DMS153 treated with DMSO at 0.1 percent for 48 hours (cell line): Measurements from ENCODE around the gene PLXNA4.

ENCODE experiments used
- DNase-seq: peaks from one replicate; lab custom pipeline; 2025; ENCODE audit not compliant: unreplicated experiment; lab: John Stamatoyannopoulos, UW

The PLXNA4 gene

DNA sequence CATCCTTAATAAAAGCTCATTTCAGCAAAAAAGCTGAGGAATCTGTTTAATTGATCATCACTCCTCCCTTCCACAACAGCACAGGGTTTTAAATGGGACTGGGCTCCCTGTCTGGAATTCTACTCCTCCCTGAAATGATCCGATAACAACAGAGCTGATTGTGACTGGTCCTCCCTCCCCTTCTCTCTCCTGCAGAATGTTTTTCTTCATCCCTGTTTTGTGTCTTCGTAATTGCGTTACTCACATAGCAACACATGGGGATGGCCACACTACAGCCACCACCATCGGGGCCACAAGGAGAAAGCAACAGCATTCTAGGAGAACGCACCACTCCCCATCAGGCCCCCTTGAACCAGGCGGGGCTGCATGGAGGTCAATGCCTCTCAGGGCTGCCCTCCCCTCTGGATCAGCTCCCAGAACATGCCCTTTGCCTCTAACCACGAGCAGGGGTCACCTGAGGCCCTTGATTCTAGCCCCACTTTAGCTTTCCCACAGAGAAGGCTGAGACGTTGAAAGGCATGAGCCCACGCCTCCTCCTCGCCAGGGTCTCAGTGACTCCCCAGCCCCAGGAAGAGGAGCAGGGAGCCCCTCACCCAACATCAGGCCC is 152.6 kb downstream of the PLXNA4 start:
- no peak for DNase-seq

DNA sequence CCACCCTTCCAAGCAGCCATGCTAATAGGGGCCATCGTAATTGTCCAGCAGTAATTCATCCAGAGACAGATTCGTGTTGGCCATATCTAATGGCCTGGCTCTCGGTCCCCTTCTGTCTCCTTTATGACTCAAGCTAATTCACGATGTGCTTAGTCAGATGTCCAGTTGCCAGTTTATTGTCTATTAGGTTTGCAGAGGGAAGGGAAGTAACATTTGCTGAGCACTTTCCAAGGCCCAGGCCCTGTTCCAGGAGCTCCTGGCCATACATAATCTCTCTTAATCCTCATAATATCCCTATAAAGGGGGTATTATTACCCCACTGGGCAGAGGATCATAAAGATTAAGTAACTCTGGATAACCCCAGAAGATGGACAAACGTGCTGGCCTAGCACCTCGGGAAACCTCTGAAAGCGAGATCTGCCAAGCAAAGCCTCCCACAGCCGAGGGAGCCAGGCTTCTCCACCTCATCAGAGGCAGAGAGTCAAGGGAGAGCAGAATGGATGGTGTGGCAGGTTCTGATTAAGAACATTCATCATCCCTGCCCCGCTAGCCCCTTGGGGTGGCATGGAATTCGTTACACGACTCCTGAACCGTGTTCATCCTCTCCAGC is 153.7 kb downstream of the PLXNA4 start:
- no peak for DNase-seq

DNA sequence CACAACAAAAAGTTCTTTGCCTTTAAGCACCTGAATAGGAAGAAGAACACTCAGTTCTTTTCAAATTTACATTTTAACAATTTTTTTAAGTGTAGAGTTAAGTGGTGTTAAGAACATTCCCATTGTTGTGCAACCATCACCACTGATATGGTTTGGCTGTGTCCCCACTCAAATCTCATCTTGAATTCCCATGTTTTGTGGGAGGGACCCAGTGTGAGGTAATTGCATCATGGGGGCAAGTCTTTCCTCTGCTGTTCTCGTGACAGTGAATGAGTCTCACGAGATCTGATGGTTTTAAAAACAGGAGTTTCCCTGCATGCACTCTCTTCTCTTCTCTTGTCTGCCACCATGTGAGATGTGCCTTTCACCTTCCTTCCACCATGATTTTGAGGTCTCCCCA is 155.7 kb downstream of the PLXNA4 start:
- no peak for DNase-seq

DNA sequence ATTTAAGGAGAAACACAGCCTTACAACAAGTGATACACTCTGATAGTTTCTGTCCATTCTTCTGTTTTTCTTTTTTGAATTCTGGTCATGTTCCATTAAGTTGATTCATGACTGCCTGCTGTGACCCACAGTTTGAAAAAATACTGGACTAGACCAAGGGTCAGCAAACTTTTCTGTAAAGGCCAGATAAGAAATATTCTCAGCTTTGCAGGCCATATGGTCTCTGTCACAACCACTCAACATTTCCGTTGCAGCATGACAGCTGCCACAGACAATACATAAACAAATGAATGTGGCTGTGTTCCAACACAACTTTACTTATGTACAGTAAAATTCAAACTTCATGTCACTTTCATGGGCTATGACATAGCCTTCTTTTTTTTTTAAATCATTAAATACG is 156.7 kb downstream of the PLXNA4 start:
- no peak for DNase-seq

DNA sequence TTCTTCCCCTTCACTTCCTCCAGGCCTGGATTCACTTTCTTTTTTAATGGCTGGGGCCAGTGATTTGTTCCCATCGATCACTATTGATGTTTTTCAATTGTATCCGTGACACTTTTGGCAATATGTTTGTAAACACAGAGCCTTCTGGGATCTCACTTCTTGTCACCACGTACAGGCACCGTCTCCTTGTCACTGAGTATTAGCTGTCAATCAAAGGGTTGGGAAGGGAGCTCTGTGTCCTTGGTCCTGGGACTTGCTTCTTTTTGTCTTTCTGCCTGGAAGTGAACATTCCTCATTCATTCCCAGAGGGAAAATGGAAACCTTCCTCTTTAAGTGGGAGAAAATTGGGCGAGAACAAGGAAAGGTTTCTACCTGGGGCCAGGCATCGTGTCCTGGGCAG is 157.4 kb downstream of the PLXNA4 start:
- DNase-seq: no peak

DNA sequence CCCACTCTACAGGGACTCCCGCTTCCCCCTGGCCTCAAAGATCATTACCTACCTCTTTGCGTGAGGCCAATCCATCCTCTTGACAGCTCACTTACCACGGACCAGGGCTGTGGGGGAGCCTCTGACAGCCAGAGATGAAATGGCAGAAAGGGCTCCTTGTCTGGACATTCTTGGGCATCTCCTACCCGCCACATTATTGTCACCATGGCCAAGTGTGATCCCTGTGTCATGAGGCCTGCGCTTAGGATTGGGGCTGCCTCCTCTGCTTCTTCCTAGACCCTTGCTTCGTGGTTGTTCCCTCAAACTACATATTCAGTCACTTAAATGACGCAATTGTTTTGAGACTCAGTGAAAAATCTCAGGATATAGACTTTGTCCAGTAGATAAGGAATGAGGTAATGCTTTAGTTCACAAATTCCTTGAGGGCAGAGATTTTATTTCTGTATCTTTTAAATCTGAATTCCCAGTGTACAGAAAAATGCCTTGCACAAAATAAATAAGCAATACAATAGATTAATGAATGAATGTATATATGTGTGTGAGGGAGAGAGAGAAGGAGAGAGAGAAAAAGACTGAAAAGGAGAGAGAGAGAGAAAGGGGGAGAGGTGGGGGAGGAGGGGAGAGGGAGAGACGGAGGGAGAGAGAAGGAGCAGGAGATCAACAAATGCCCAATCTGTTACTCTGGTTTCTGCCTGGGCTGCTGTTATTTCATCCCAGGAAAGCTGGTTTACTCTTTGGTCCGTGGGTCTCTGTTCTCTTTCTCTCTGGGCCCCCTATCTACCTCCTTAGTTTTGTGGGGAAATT is 159.0 kb downstream of the PLXNA4 start:
- DNase-seq: no peak

DNA sequence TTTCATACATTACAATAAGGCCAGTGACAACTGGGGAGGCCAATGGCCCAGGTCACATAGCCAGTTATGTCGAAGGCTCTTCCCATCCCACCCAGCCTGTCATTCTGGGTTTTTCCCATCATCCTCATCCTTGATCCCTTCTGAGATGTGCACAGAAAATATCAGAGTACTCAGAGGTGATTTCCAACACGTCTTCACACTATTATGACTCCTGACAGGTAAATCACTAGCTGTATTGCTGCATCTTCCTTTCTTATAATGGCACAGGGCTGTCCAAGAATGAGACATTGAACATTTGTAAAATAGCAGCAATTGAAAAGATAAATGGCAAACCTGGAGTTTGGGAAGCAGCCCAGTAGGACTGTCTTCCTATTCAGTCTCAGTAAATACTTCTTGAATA is 159.9 kb downstream of the PLXNA4 start:
- no peak for DNase-seq

DNA sequence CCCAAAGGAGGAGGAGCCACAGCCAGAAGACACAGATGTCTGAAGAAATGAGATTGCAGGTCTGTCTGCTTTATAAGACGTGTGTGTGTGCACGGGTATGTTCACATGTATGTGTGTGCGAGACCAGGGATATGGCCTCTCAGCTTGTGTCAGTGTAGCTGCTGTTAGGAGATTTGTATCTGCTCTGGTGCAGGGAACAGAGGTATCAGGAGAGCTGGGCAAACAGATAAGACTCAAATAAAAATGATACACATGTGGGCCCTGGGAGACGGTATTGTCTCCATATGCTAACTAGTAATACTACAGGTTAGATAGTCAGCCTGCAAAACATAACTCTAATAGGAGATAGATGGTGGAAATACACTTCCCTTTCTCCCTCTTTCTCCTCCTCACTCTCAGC is 161.0 kb downstream of the PLXNA4 start:
- DNase-seq: no peak

DNA sequence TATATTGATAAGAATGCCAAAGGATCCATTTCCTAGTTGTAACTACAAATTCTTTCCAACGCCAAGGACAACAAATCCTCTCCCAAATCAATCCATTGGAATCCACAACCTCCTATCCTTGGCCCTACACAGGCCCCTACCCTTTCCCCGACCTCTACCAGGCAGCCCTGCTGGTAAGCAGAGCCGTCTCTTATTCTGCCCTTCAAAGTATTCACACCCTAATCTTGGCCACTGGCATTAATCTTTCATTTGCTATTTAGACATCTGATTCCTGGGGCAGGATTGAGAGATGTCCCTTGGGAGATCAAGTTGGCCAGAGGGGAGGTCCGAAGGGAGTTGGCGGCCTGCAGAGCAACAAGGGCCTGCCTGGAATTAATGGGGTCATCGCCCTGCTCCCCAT is 161.4 kb downstream of the PLXNA4 start:
- no peak for DNase-seq

DNA sequence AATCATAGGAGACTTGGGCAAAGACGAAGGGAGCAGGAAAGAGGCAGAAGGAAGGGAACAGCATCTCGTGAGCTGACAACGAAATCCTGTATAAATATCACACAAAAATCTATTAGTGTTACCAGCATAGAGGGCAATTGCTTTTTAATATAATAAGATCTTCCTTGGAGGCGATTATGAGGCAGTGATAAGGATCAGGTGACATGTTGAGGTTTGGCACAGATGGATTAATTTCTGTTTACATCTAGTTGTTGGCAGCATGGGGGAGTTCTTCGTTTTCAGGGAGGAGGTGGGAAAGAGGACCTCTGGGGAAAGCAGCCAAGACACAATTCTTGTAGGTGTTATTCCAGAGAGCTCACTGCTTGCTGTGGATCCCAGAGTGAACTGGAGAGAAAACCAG is 163.8 kb downstream of the PLXNA4 start:
- no peak for DNase-seq

DNA sequence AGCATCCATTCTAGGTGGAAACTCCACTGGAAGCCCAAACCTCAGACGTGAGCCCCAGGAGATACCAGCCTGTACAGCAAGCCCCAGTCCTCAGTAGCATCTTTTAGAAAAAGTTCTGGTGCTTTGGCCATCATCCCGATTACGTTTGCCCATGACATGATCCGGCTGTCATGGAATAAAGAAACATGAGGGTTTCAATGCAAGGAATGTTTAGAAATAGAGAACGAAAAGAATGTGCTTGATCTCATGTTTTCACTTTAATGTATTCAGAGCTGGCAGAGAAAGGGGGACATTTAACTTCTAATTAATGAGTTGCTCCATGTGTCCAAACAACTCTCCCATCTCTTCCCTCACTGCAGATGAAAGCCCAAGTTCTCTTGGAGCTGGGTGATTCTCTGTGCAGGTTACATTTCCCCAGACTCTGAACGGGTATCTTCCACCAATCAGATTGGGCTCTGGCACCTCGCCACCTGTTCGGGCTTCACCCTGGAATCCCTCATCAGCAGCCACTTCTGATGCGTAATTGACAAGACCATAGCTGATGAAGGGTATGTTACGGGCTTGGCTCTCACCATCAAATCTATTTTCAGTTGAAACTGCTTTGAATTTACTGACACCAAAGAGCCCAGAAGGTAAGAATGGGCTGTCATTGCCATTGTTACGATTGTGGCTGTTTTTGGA is 165.3 kb downstream of the PLXNA4 start:
- DNase-seq: no peak

DNA sequence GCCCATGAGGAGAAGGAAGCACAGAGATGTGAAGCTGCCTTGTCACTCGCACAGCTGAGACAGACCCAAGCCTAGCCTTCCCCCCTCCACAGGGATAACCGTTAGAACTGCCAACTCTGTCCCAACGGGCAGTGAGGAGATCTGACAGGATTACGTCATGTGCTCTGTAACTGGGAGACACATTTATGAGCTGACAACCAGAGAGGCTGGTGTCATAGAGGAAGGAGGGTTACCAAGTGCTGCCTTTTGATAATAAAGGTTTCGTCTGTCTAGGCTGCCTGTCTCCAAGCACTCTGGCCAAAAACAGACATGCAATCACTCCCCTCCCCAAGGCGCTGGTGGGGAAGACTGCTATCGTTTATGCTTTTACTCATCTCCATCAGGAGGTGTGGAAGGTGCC is 165.9 kb downstream of the PLXNA4 start:
- no peak for DNase-seq

DNA sequence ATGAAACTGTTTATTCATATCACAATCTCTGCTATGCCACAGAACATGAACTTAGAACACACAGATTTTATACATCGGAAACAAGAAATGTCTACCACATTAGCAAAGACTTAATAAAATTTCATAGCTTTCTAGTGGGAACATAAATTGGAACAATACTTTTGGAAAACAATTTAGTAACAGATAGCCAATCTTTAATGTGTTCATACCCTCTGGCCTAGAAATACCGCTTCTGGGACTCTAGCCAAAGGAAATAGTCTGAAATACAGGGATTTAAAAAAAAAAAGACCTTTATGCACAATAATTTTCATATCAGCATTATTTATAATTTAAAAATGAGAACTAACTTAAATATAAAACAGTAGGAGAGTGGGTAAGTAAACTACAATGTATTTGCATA is 168.5 kb downstream of the PLXNA4 start:
- no peak for DNase-seq

DNA sequence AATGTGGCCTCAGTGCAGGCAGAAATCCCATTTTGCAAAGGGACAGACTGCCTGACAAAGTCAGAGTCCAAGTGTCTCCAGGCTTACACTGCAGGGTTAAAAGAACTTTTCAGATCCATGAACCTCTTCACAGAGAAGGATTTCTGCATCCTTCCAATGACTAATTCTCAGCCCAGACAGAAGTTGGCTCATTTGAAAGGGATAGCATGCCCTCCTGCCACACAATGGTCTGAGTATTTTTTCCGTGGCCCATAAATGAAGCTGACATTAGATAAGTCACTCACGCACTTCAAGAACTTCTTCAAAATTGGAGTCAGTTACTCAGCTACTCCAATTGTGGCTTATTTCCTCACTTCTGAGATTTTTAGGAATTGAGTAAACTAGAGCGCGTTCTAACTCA is 170.2 kb downstream of the PLXNA4 start:
- no peak for DNase-seq

DNA sequence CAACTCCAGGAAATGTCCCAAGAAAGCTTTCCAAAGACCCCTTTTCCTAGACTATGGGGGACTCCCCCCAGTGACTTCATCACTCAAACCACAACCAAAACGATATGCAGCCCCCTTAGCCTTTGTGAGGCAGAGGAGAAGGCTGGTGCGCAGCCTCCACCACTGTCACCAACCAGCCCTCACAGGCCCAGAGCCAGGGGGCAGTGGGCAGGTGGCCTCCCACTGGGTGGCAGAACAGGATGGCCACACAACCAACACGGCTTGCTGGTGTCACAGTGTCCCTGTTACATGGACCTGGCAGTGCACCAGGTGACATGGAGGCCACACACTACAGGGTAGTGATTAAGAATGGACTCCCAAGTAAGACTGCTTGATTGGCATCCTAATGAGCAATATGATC is 172.0 kb downstream of the PLXNA4 start:
- no peak for DNase-seq

DNA sequence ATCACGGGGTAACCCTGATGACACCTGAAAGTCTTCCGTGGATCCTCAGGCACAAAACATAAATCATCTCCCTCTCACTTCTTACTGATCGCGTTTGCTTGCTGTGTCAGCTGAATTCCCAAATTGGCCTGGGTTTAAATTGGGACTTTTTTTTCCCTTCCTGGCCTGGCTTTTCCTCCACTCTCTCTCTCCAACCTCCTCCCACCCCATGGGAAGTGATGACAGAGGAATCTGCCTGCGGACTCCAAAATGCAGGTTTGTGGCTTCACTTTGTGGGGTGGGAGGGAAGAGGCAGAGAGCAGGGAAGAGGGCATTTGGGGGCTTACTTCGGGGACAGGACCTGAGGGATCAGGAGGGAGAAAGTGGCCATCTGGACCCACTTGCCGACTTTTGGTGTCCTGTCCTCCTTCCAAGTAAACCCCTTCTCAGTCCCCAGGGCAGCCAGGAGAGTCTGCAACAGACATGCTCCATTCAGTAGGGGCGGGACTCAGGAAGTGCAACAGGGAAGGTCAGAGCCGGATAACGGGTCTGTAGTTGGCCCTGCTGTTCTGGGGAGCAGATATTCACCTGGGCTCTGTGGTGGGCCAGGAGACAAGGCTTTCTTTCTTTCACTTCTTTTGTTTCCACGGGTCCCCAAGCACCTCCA is 172.7 kb downstream of the PLXNA4 start:
- no peak for DNase-seq

DNA sequence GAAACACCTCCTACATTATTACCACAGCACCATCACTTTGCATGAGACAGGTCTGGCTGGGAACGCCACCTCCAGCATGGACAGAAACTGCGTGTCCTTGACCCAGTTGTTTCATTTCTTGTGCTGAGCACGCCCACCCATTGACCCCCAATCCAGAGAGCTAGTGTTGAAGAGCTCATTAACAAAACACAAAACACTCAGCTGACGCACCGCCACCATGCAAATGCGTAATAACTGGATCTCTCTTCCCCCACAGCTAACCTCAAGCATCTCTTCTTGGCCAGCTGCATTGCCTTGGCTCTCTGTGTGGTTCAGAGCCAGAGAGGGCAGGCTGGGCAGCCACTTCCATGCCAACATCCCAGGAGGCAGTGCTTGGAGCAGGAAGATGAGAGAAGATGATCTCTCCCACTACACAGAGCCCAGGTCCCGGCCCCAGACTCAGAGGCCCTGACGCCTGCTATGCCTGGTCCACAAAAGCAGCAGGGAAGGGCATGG is 173.5 kb downstream of the PLXNA4 start:
- no peak for DNase-seq

DNA sequence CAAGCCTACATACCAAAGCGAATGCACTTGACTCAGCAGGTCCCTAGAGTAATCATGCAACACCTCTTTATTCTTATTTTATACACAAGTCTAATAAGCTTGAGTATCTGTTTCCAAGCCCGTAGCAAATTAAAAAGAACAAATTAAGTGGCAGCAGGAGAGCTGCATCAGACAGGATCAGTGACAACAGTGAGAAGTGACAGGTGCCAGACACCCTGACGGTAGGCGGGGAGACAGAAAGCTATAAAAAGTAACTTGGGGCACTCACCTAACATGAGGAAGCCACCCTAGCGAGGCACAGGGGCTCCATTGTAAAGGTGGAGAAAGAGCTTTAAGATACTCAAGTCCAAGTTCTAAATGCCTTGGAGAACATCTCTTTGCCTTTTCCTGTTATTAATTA is 174.2 kb downstream of the PLXNA4 start:
- no peak for DNase-seq

DNA sequence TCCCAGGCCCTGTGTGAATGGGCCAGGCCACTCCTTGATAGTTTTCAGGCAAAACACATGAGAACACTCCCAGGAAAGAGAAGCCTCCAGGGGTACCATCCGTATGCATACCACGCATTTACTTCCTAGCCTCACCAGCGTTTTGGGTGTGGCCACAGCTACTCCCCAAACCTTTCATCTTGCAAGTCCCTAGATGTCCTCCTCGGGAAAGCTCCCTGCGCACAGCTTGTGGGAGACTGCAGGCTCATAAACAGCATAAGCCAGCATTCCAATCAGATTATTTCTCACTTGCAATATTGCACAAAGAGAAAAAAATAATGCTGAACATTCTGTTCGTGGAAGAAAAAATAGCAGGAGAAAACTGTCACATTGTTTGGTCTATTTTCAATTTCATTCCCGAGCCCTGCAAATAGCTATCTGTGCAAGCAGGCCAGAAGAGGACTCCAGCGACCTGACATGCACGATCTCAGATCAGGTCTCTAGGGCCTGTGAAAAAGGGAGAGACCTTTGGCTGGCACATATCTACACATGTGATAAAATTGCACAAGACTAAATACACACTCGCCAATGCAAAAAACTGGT is 175.6 kb downstream of the PLXNA4 start:
- no peak for DNase-seq

DNA sequence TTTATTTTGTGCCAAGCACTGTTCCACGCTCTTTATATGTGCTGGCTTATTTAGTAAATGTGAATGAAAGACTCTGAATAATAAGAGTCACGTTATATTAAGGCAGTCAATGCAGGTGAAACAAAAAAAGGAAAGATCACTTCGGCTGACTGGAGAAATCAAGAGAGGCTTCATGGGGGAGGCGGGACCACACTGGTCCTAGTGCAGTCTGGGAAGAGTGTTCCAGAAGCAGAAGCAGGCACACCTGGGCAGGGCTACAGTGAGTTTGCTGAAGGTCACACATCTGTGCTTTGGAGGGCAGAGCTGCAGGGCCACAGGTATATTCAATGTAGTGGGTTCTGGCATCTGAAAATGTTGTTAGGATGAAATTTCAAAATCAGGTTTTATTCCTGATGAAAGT is 176.9 kb downstream of the PLXNA4 start:
- DNase-seq: no peak
